Neural progenitor cell (in vitro differentiated cells): ENCODE measurements around the gene AJUBA. TPM values are rescaled to one million over a fixed set of nuclear protein-coding genes. Genes with fewer than 3 reads are reported as not detected.

Source experiments
- DNase-seq: peaks from one replicate; pipeline ENCODE4 v3.0.0-alpha.2; 2016; ENCODE audit warnings: low spot score
- H2AFZ ChIP-seq: fragments of 200-600 bp; sonication (generic); replicated peaks from 2 replicates; pipeline ENCODE4 v1.6.1; 2016; ENCODE audit warnings: antibody characterized with exemption
- H3F3A ChIP-seq: fragments of 200-600 bp; sonication (generic); 2 replicates; pipeline ENCODE4 v1.6.1; 2016; ENCODE audit warnings: antibody characterized with exemption, low read depth
- H3K27ac ChIP-seq: fragments of 200-600 bp; sonication (generic); 2 replicates; pipeline ENCODE4 v1.5.1; 2016; ENCODE audit warnings: mild to moderate bottlenecking
- H3K27me3 ChIP-seq: fragments of 200-600 bp; sonication (generic); 2 replicates; pipeline ENCODE4 v1.6.1; 2016; ENCODE audit warnings: mild to moderate bottlenecking, moderate library complexity
- H3K36me3 ChIP-seq: fragments of 200-600 bp; sonication (generic); 2 replicates; pipeline ENCODE4 v1.5.1; 2016
- H3K4me1 ChIP-seq: fragments of 200-600 bp; sonication (generic); 2 replicates; pipeline ENCODE4 v1.6.1; 2016; ENCODE audit warnings: mixed run types
- H3K4me2 ChIP-seq: fragments of 200-600 bp; sonication (generic); 2 replicates; pipeline ENCODE4 v1.6.1; 2016
- H3K4me3 ChIP-seq: fragments of 200-600 bp; sonication (generic); 2 replicates; pipeline ENCODE4 v1.5.1; 2016
- H3K79me2 ChIP-seq: fragments of 200-600 bp; sonication (generic); 2 replicates; pipeline ENCODE4 v1.6.1; 2016; ENCODE audit warnings: low read depth
- H3K9ac ChIP-seq: fragments of 200-600 bp; sonication (generic); 2 replicates; pipeline ENCODE4 v1.6.1; 2016
- H3K9me3 ChIP-seq: fragments of 200-600 bp; sonication (generic); 2 replicates; pipeline ENCODE4 v1.5.1; 2016; ENCODE audit warnings: low read depth
- H4K20me1 ChIP-seq: fragments of 200-600 bp; sonication (generic); 2 replicates; pipeline ENCODE4 v1.6.1; 2016; ENCODE audit warnings: low read depth
- H3K27ac Mint-ChIP-seq: 3 replicates; pipeline ENCODE4 v1.8.0; 2021; ENCODE audit warnings: mixed read lengths
- H3K27me3 Mint-ChIP-seq: 2 replicates; pipeline ENCODE4 v1.8.0; 2022; ENCODE audit warnings: low read depth, mild to moderate bottlenecking, inconsistent platforms, moderate library complexity, mixed read lengths; ENCODE audit not compliant: insufficient read depth
- H3K36me3 Mint-ChIP-seq: 3 replicates; pipeline ENCODE4 v1.8.0; 2021; ENCODE audit warnings: mixed read lengths
- H3K4me1 Mint-ChIP-seq: 3 replicates; pipeline ENCODE4 v1.8.0; 2021; ENCODE audit warnings: mixed read lengths
- H3K4me3 Mint-ChIP-seq: 3 replicates; pipeline ENCODE4 v1.8.0; 2021; ENCODE audit warnings: mild to moderate bottlenecking, moderate library complexity, mixed read lengths
- H3K9me3 Mint-ChIP-seq: 3 replicates; pipeline ENCODE4 v1.8.0; 2020; ENCODE audit warnings: mixed read lengths
- EZH2 ChIP-seq: fragments of 200-600 bp; sonication (generic); IDR thresholded peaks from 2 replicates; pipeline ENCODE4 v1.6.1; 2017; ENCODE audit warnings: antibody characterized with exemption, mild to moderate bottlenecking, moderate library complexity
- EZH2phosphoT487 ChIP-seq: fragments of 200-600 bp; sonication (generic); IDR thresholded peaks from 2 replicates; pipeline ENCODE4 v1.6.1; 2017; ENCODE audit warnings: antibody characterized with exemption
- total RNA-seq: library from RNA; depleted of rRNA; stranded (reverse); fragments of >200 nt; gene quantifications from 2 replicates; pipeline ENCODE4 v1.2.3, GENCODE V29; 2015; ENCODE audit warnings: low replicate concordance
- TF ChIP-seq, protein P1 (sequence below): fragments of 200-600 bp; sonication (generic); IDR thresholded peaks from 2 replicates; pipeline ENCODE4 v1.5.1; 2017; ENCODE audit warnings: antibody characterized with exemption, mild to moderate bottlenecking

The AJUBA gene
- total RNA-seq, 1 donor from 2014 or later = 99.6 TPM

DNA sequence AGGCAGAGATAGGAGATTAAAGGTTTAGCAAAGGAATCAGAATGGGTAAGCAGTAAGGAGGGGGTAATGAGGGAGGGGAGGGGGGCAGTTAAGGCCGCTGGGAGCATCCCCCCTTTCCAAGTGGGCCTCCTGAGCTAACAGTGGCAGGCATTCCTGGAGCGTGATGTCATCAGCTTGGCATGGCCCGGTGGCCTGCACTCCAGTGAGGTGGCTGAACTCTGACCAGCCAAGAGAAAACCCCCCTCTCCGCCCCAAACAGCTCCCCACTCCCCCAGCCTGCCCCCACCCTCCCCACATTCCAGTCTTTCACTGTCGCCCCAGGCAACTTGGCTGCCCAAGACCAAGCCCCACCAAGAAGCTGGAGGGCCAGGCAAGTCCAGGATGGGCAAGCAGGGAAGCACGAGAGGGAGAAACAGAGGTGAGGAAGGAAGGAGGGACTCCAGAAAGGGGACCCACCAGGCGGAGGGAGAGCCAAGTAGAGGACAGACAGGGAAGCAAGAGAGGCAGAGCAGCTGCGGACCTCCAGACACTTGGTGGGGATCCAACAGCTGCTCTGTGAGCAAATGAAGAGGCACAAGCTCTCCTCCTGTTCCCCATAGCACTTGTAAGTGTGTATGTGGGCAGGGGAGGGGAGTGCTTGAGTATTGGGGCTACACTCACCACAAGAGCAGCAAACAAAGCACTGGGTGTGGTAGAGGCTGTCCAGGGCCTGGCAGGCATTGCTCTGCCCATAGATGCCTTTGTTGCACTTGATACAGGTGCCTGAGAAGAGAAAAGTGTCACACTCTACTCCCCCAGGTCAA is 4.5 kb downstream of the AJUBA start:
- H3K27ac Mint-ChIP-seq = peak overlapping the region; percentile 98
- H3K27me3 ChIP-seq = no peaks in the 10 kb centered on the region
- H3F3A ChIP-seq = peaks cover 77% of the 10 kb centered on the region
- peak overlapping the region; percentile 88 for H3K4me3 ChIP-seq
- H4K20me1 ChIP-seq = peaks cover 79% of the 10 kb centered on the region
- H3K4me3 Mint-ChIP-seq = peak overlapping the region; percentile 90
- peak overlapping the region; percentile 92 for H3K4me2 ChIP-seq
- H3K79me2 ChIP-seq = peaks cover 94% of the 10 kb centered on the region
- peak; percentile 97 for DNase-seq
- peaks cover 19% of the 10 kb centered on the region for H3K27me3 Mint-ChIP-seq
- peaks cover 2% of the 10 kb centered on the region for H3K36me3 ChIP-seq
- H3K36me3 Mint-ChIP-seq = peaks cover 47% of the 10 kb centered on the region
- peak overlapping the region; percentile 99 for H3K27ac ChIP-seq
- H3K9me3 ChIP-seq = no peaks in the 10 kb centered on the region
- no peak overlapping the region for H3K9ac ChIP-seq
- TF ChIP-seq, protein P1, sequence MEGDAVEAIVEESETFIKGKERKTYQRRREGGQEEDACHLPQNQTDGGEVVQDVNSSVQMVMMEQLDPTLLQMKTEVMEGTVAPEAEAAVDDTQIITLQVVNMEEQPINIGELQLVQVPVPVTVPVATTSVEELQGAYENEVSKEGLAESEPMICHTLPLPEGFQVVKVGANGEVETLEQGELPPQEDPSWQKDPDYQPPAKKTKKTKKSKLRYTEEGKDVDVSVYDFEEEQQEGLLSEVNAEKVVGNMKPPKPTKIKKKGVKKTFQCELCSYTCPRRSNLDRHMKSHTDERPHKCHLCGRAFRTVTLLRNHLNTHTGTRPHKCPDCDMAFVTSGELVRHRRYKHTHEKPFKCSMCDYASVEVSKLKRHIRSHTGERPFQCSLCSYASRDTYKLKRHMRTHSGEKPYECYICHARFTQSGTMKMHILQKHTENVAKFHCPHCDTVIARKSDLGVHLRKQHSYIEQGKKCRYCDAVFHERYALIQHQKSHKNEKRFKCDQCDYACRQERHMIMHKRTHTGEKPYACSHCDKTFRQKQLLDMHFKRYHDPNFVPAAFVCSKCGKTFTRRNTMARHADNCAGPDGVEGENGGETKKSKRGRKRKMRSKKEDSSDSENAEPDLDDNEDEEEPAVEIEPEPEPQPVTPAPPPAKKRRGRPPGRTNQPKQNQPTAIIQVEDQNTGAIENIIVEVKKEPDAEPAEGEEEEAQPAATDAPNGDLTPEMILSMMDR = no peak
- no peak for TF ChIP-seq EZH2
- H2AFZ ChIP-seq = no peak overlapping the region
- peaks cover 51% of the 10 kb centered on the region for H3K4me1 ChIP-seq
- no peaks in the 10 kb centered on the region for H3K9me3 Mint-ChIP-seq
- H3K4me1 Mint-ChIP-seq = peaks cover 61% of the 10 kb centered on the region

DNA sequence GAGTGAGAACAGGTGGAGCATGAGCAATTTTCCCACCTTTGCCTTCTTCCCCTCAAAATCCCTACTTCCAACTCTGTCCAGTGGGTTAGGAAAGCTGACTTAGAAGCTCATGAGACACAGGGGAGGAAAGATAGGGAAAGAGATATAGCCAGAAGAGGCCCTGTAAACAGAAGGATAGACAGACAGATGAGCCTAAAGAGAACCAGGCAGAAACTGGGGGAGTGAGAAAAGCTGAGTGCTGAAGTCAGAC is 5.0 kb downstream of the AJUBA start:
- Histone ChIP-seq H3F3A (peaks cover 79% of the 10 kb centered on the region), H3K9me3 (no peaks in the 10 kb centered on the region), H4K20me1 (peaks cover 85% of the 10 kb centered on the region), H2AFZ (no peak overlapping the region), H3K4me1 (peaks cover 51% of the 10 kb centered on the region), H3K4me2 (peak overlapping the region; percentile 92), H3K36me3 (peaks cover 7% of the 10 kb centered on the region), H3K9ac (peak overlapping the region; percentile 12), H3K27me3 (no peaks in the 10 kb centered on the region), H3K27ac (peak overlapping the region; percentile 99), H3K79me2 (peaks cover 92% of the 10 kb centered on the region), H3K4me3 (peak overlapping the region; percentile 31)
- Mint-ChIP-seq H3K36me3 (peaks cover 48% of the 10 kb centered on the region), H3K4me3 (peak overlapping the region; percentile 90), H3K4me1 (peaks cover 61% of the 10 kb centered on the region), H3K9me3 (no peaks in the 10 kb centered on the region), H3K27ac (peak overlapping the region; percentile 98), H3K27me3 (peaks cover 21% of the 10 kb centered on the region)
- TF ChIP-seq EZH2 = no peak
- no peak for TF ChIP-seq EZH2phosphoT487
- TF ChIP-seq, protein P1 = no peak
- no peak for DNase-seq

DNA sequence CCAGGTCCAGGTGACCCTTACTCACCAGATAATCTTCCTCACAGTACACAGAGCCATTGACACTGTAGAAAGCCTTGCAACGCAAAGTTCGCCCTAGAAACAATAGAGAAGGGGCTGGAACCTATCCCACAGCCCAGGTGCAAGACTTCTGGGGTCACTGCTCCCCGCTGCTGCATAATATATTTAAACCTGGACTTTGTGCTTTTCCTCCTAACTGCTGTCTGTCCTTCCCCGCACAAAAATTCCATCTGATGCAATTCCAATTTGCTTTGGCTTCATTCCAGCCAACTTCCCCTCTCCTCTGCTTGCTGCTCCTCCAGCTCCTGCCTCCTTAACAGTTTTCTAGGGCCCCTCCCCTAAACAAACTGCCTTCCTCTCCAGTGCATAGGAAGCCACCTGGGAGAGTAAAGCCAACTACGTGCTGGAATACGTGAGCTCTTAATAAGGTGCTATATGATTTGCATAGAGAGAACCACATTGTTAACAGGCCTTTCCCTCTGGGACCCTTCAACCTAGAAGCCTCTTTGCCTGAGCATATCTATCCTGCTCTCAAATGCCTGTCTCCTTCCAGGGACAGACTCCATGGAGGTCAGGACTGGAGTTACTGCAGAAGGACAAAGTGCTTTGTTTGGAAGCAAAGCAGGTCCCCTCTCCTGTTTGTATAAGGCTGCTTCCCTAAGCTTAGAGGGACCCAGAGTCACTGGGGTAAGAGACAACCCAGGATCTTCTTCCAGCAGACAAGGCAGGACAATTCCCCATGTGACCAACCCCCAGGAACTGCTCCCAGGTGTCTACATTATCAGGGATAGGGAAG is 5.5 kb downstream of the AJUBA start:
- Histone ChIP-seq H3K36me3 (peaks cover 12% of the 10 kb centered on the region), H3K4me2 (peak overlapping the region; percentile 92), H3K9me3 (no peaks in the 10 kb centered on the region), H3K9ac (peak overlapping the region; percentile 12), H2AFZ (no peak overlapping the region), H3K27ac (peak overlapping the region; percentile 99), H3K4me1 (peaks cover 51% of the 10 kb centered on the region), H3K27me3 (no peaks in the 10 kb centered on the region), H3K4me3 (peak overlapping the region; percentile 31), H4K20me1 (peaks cover 88% of the 10 kb centered on the region), H3K79me2 (peaks cover 87% of the 10 kb centered on the region), H3F3A (peaks cover 84% of the 10 kb centered on the region)
- no peak for DNase-seq
- Mint-ChIP-seq H3K27me3 (peaks cover 22% of the 10 kb centered on the region), H3K4me1 (peaks cover 61% of the 10 kb centered on the region), H3K36me3 (peaks cover 52% of the 10 kb centered on the region), H3K27ac (peak overlapping the region; percentile 98), H3K9me3 (no peaks in the 10 kb centered on the region), H3K4me3 (peak overlapping the region; percentile 90)
- TF ChIP-seq EZH2 (no peak), EZH2phosphoT487 (no peak)
- TF ChIP-seq, protein P1 = no peak
